ENCODE measurements around the gene FNBP1. TPM values are rescaled to one million over a fixed set of nuclear protein-coding genes. Genes with fewer than 3 reads are reported as not detected.

Gene FNBP1
- total and polyA plus RNA-seq, 2 experiments from 2014 or later: 26.6 to 28.8 TPM

DNA sequence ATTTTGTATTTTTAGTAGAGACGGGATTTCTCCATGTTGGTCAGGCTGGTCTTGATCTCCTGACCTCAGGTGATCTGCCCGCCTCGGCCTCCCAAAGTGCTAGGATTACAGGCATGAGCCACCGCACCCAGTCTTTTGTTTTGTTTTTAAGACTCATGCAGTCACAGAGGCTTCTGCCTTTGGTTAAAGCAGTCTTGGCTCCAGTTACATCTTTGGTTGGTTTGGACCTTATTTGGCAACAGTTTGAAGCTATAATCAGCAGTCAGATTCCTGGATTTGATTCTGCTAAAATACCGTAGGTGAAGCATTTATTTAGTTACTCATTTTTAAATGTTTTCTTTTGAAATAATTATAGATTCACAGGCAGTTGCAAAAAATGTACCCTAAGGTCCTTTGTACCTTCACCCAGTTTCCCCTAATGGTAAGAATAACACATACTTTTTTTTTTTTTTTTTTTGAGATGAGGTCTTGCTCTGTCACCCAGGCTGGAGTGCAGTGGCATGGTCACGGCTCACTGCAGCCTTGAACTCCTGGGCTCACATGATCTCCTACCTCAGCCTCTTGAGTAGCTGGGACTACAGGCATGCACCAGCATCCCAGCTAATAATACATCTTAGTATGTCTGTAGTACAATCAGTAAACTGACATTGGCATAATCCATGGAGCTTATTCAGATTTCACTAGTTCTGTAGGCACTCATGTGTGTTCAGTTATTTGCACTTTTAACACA, 192.0 kb downstream of the FNBP1 start:
- no peaks in the 10 kb centered on the region for H3K9me3 Mint-ChIP-seq
- H2AFZ ChIP-seq: no peak overlapping the region
- H3K27ac Mint-ChIP-seq: no peak overlapping the region
- H3K27me3 ChIP-seq (ENCODE audit: insufficient read depth): no peaks in the 10 kb centered on the region
- peaks cover 3% of the 10 kb centered on the region for H3K27me3 Mint-ChIP-seq (ENCODE audit: insufficient read depth, low read depth, poor library complexity)
- no peak for DNase-seq (ENCODE audit: low spot score)
- no peaks in the 10 kb centered on the region for H3K79me2 ChIP-seq (replicated peaks; ENCODE audit: insufficient read depth)
- no peaks in the 10 kb centered on the region for H3F3A ChIP-seq (replicated peaks; ENCODE audit: low read depth)
- H3K36me3 ChIP-seq (ENCODE audit: insufficient read depth): no peaks in the 10 kb centered on the region
- no peak overlapping the region for H3K27ac ChIP-seq (ENCODE audit: low read depth)
- no peaks in the 10 kb centered on the region for H3K4me1 ChIP-seq (ENCODE audit: insufficient read depth)
- no peak overlapping the region for H3K4me3 ChIP-seq
- no peak for ATAC-seq
- H3K4me3 Mint-ChIP-seq: no peak overlapping the region
- H4K20me1 ChIP-seq (replicated peaks; ENCODE audit: insufficient read depth): no peaks in the 10 kb centered on the region; the same call in 1 of the 2 replicates
- no peaks in the 10 kb centered on the region for H3K9me2 ChIP-seq (ENCODE audit: insufficient read depth)
- no peaks in the 10 kb centered on the region for H3K4me1 Mint-ChIP-seq
- no peak overlapping the region for H3K4me2 ChIP-seq
- TF ChIP-seq EZH2phosphoT487 (IDR thresholded peaks at IDR 0.05; ENCODE audit: unreplicated experiment) (no peak), JUNB (IDR thresholded peaks at IDR 0.05; ENCODE audit: unreplicated experiment) (no peak), ZNF331 (CRISPR knock-in tag; IDR thresholded peaks at IDR 0.05; ENCODE audit: low read depth) (no peak), ZNF114 (CRISPR knock-in tag; IDR thresholded peaks at IDR 0.05) (no peak)
- TF ChIP-seq, protein P1, sequence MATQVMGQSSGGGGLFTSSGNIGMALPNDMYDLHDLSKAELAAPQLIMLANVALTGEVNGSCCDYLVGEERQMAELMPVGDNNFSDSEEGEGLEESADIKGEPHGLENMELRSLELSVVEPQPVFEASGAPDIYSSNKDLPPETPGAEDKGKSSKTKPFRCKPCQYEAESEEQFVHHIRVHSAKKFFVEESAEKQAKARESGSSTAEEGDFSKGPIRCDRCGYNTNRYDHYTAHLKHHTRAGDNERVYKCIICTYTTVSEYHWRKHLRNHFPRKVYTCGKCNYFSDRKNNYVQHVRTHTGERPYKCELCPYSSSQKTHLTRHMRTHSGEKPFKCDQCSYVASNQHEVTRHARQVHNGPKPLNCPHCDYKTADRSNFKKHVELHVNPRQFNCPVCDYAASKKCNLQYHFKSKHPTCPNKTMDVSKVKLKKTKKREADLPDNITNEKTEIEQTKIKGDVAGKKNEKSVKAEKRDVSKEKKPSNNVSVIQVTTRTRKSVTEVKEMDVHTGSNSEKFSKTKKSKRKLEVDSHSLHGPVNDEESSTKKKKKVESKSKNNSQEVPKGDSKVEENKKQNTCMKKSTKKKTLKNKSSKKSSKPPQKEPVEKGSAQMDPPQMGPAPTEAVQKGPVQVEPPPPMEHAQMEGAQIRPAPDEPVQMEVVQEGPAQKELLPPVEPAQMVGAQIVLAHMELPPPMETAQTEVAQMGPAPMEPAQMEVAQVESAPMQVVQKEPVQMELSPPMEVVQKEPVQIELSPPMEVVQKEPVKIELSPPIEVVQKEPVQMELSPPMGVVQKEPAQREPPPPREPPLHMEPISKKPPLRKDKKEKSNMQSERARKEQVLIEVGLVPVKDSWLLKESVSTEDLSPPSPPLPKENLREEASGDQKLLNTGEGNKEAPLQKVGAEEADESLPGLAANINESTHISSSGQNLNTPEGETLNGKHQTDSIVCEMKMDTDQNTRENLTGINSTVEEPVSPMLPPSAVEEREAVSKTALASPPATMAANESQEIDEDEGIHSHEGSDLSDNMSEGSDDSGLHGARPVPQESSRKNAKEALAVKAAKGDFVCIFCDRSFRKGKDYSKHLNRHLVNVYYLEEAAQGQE (IDR thresholded peaks at IDR 0.05; ENCODE audit: unreplicated experiment): no peak
- peaks cover 9% of the 10 kb centered on the region for H3K36me3 Mint-ChIP-seq (ENCODE audit: low read depth)

DNA sequence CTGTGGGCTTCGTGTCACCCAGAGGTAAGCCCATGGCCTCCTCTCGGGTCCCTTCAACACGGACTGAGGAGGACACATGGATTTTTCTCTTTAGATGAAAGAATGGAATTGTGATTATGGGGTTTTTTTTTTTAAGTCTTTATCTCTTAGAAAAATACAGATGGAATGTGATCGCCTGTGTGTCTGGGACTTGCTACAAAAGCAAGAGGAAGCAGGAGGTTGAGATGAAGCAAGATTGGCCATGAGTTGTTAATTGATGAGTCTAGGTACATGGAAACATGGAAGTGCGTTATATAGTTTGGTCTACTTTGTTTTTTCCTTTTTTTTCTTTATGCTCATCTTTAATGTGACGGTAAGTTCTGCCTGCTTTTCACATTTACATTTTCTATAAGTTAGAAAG, 193.1 kb downstream of the FNBP1 start:
- ATAC-seq: no peak

More for the DNA sequence above, 193.1 kb downstream of the FNBP1 start:
- peaks cover 3% of the 10 kb centered on the region for H3K27me3 Mint-ChIP-seq (ENCODE audit: insufficient read depth, low read depth, poor library complexity)
- Histone ChIP-seq H3K79me2 (replicated peaks; ENCODE audit: insufficient read depth) (no peaks in the 10 kb centered on the region), H3K27ac (ENCODE audit: low read depth) (no peak overlapping the region), H2AFZ (no peak overlapping the region), H3K27me3 (ENCODE audit: insufficient read depth) (no peaks in the 10 kb centered on the region), H3K4me1 (ENCODE audit: insufficient read depth) (no peaks in the 10 kb centered on the region), H4K20me1 (replicated peaks; ENCODE audit: insufficient read depth) (no peaks in the 10 kb centered on the region; the same call in 1 of the 2 replicates), H3K4me3 (no peak overlapping the region), H3K36me3 (ENCODE audit: insufficient read depth) (no peaks in the 10 kb centered on the region), H3K9me2 (ENCODE audit: insufficient read depth) (no peaks in the 10 kb centered on the region), H3F3A (replicated peaks; ENCODE audit: low read depth) (no peaks in the 10 kb centered on the region), H3K4me2 (no peak overlapping the region)
- H3K4me1 Mint-ChIP-seq: no peaks in the 10 kb centered on the region
- H3K27ac Mint-ChIP-seq: no peak overlapping the region
- peaks cover 6% of the 10 kb centered on the region; the same call in 2 of the 3 replicates for H3K36me3 Mint-ChIP-seq (ENCODE audit: low read depth)
- no peak for TF ChIP-seq JUNB (IDR thresholded peaks at IDR 0.05; ENCODE audit: unreplicated experiment)
- no peak for TF ChIP-seq STAT1 (IDR thresholded peaks at IDR 0.05; ENCODE audit: unreplicated experiment)
- no peak for TF ChIP-seq ZNF331 (CRISPR knock-in tag; IDR thresholded peaks at IDR 0.05; ENCODE audit: low read depth)
- TF ChIP-seq, protein P2, sequence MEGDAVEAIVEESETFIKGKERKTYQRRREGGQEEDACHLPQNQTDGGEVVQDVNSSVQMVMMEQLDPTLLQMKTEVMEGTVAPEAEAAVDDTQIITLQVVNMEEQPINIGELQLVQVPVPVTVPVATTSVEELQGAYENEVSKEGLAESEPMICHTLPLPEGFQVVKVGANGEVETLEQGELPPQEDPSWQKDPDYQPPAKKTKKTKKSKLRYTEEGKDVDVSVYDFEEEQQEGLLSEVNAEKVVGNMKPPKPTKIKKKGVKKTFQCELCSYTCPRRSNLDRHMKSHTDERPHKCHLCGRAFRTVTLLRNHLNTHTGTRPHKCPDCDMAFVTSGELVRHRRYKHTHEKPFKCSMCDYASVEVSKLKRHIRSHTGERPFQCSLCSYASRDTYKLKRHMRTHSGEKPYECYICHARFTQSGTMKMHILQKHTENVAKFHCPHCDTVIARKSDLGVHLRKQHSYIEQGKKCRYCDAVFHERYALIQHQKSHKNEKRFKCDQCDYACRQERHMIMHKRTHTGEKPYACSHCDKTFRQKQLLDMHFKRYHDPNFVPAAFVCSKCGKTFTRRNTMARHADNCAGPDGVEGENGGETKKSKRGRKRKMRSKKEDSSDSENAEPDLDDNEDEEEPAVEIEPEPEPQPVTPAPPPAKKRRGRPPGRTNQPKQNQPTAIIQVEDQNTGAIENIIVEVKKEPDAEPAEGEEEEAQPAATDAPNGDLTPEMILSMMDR (conservative IDR thresholded peaks at IDR 0.05; ENCODE audit: low read depth in 2 of 2): no peak
- TF ChIP-seq CREB1 (CRISPR knock-in tag; IDR thresholded peaks at IDR 0.05; ENCODE audit: low read depth): no peak
- no peak for TF ChIP-seq EZH2phosphoT487 (IDR thresholded peaks at IDR 0.05; ENCODE audit: unreplicated experiment)
- TF ChIP-seq ZNF114 (CRISPR knock-in tag; IDR thresholded peaks at IDR 0.05): no peak
- TF ChIP-seq, protein P3, sequence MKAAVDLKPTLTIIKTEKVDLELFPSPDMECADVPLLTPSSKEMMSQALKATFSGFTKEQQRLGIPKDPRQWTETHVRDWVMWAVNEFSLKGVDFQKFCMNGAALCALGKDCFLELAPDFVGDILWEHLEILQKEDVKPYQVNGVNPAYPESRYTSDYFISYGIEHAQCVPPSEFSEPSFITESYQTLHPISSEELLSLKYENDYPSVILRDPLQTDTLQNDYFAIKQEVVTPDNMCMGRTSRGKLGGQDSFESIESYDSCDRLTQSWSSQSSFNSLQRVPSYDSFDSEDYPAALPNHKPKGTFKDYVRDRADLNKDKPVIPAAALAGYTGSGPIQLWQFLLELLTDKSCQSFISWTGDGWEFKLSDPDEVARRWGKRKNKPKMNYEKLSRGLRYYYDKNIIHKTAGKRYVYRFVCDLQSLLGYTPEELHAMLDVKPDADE (IDR thresholded peaks at IDR 0.05): no peak
- TF ChIP-seq, protein P1 (IDR thresholded peaks at IDR 0.05; ENCODE audit: unreplicated experiment): no peak
- TF ChIP-seq EZH2 (IDR thresholded peaks at IDR 0.05; ENCODE audit: low read depth, unreplicated experiment): no peak
- no peak for TF ChIP-seq NANOG (IDR thresholded peaks at IDR 0.05; ENCODE audit: borderline replicate concordance)
- H3K4me3 Mint-ChIP-seq: no peak overlapping the region
- no peak for DNase-seq (ENCODE audit: low spot score)
- H3K9me3 Mint-ChIP-seq: no peaks in the 10 kb centered on the region
